ENCODE measurements around the gene SCAMP2. TPM values are rescaled to one million over a fixed set of nuclear protein-coding genes. Genes with fewer than 3 reads are reported as not detected.

Gene SCAMP2
- total and polyA plus RNA-seq, 10 of the 15 experiments (the other 5 are each of a cell fraction or from before 2014, with no cell fraction given) = 10.9 to 158 (median 99.6) TPM

- BruUV-seq (replicated peaks) = TSS peak; percentile 91
- under 1% methylated on average over 47 of the region's 47 CpGs for WGBS (ENCODE audit: insufficient coverage, insufficient replicate concordance, low lambda C conversion rate, missing lambda C conversion rate)
- intact Hi-C loops (cut with micrococcal nuclease; ENCODE audit: unreplicated experiment) (no loop called here), in situ Hi-C loops (cut with MboI) (no loop called here)
- ATAC-seq (peak; percentile 99), FAIRE-seq (peak; percentile 61), DNase-seq (ENCODE audit: low read depth, low spot score) (no peak)
- CTCF ChIA-PET = interaction anchor here (1.6 to 4.5 kb wide), 2 partner anchors 11 to 14 kb away, joined by 8 to 37 read pairs; no protein-coding TSS in a partner anchor
- Histone ChIP-seq H3K9ac (ENCODE audit: control insufficient read depth, insufficient read depth, low read length) (peak within 1 kb of the TSS; percentile 84), H3K27me3 (replicated peaks in 1 of 2; ENCODE audit: control insufficient read depth in 2 of 2, insufficient read depth in 2 of 2, low read length in 1 of 2) (no peaks in the 10 kb centered on the region), H3K36me3 (ENCODE audit: control insufficient read depth in 2 of 2, insufficient read depth in 2 of 2, low read length in 1 of 2) (peaks cover 0 to 6% of the 10 kb centered on the region in 2 experiments; a peak in 2 of 4 replicates), H4K20me1 (ENCODE audit: control insufficient read depth, insufficient read depth) (no peaks in the 10 kb centered on the region), H3K4me2 (ENCODE audit: control insufficient read depth, insufficient read depth) (peak within 1 kb of the TSS; percentile 85), H3K4me1 (ENCODE audit: control insufficient read depth, insufficient read depth, low read length) (peaks cover 25% of the 10 kb centered on the region), H3K27ac (ENCODE audit: control insufficient read depth, insufficient read depth) (peak within 1 kb of the TSS; percentile 66), H3K4me3 (peak within 1 kb of the TSS; percentile 83), H3K9me3 (replicated peaks; ENCODE audit: control insufficient read depth, insufficient read depth, low read length) (no peaks in the 10 kb centered on the region), H2AFZ (ENCODE audit: control insufficient read depth, low read depth, low read length) (peak within 1 kb of the TSS; percentile 96), H3K79me2 (ENCODE audit: control insufficient read depth, insufficient read depth, low read length) (peaks cover 12% of the 10 kb centered on the region)
- RAD21 ChIA-PET (ENCODE audit: unreplicated experiment) = interaction anchor here (1.0 to 1.8 kb wide), 3 partner anchors 10 to 119 kb away, joined by 3 to 5 read pairs (median 4); no protein-coding TSS in a partner anchor
- POLR2A ChIA-PET = interaction anchor here (0.6 to 1.9 kb wide), 4 partner anchors 9 to 1201 kb away, joined by 3 to 10 read pairs (median 6); no protein-coding TSS in a partner anchor
- SMC1A ChIA-PET (ENCODE audit: uncharacterized antibody, unreplicated experiment) = interaction anchor here (0.9 to 1.9 kb wide), 7 partner anchors 9 to 118 kb away, joined by 3 to 7 read pairs (median 5); partner anchors contain the start of gene FAM219B
- TF ChIP-seq ZBED1 (IDR thresholded peaks at IDR 0.05; ENCODE audit: borderline replicate concordance) (no peak), SP1 (IDR thresholded peaks at IDR 0.05; ENCODE audit: low read depth, low read length) (no peak), RAD51 (IDR thresholded peaks at IDR 0.05) (no peak), SUPT20H (IDR thresholded peaks at IDR 0.05; ENCODE audit: borderline replicate concordance, control insufficient read depth, low read depth, low read length) (no peak), PBX3 (IDR thresholded peaks at IDR 0.05; ENCODE audit: insufficient replicate concordance, low read depth, low read length) (no peak), CHD2 (IDR thresholded peaks at IDR 0.05; ENCODE audit: borderline replicate concordance, low read depth, low read length) (peak; percentile 66; the same call in 1 of the 2 replicates), RAD21 (IDR thresholded peaks at IDR 0.05; ENCODE audit: insufficient read depth, low read depth, low read length) (no peak), ZNF24 (IDR thresholded peaks at IDR 0.05) (no peak), SPI1 (IDR thresholded peaks at IDR 0.05; ENCODE audit: borderline replicate concordance, insufficient read depth, low read depth, low read length) (no peak), MYC (IDR thresholded peaks at IDR 0.05; ENCODE audit: insufficient read depth, insufficient read length, insufficient replicate concordance, low read length, severe bottlenecking) (peak; percentile 48), CREB1 (IDR thresholded peaks at IDR 0.05; ENCODE audit: low read depth) (peak; percentile 90), FOXK2 (IDR thresholded peaks at IDR 0.05) (no peak), ETV6 (conservative IDR thresholded peaks at IDR 0.05 in 1 of 2, IDR thresholded peaks at IDR 0.05 in 1 of 2; ENCODE audit: borderline replicate concordance in 1 of 2, low read depth in 1 of 2) (no peak), SMARCA5 (IDR thresholded peaks at IDR 0.05) (no peak), KAT2A (conservative IDR thresholded peaks at IDR 0.05; ENCODE audit: control insufficient read depth, low read depth, low read length) (no peak), LARP7 (IDR thresholded peaks at IDR 0.05) (peak; percentile 75; the same call in 1 of the 2 replicates), ATF7 (IDR thresholded peaks at IDR 0.05; ENCODE audit: low read depth) (peak; percentile 39; the same call in 1 of the 2 replicates), STAT3 (IDR thresholded peaks at IDR 0.05; ENCODE audit: low read depth, low read length) (no peak), NFYA (IDR thresholded peaks at IDR 0.05; ENCODE audit: borderline replicate concordance, low read depth, low read length) (no peak)
- TF ChIP-seq, protein P1, sequence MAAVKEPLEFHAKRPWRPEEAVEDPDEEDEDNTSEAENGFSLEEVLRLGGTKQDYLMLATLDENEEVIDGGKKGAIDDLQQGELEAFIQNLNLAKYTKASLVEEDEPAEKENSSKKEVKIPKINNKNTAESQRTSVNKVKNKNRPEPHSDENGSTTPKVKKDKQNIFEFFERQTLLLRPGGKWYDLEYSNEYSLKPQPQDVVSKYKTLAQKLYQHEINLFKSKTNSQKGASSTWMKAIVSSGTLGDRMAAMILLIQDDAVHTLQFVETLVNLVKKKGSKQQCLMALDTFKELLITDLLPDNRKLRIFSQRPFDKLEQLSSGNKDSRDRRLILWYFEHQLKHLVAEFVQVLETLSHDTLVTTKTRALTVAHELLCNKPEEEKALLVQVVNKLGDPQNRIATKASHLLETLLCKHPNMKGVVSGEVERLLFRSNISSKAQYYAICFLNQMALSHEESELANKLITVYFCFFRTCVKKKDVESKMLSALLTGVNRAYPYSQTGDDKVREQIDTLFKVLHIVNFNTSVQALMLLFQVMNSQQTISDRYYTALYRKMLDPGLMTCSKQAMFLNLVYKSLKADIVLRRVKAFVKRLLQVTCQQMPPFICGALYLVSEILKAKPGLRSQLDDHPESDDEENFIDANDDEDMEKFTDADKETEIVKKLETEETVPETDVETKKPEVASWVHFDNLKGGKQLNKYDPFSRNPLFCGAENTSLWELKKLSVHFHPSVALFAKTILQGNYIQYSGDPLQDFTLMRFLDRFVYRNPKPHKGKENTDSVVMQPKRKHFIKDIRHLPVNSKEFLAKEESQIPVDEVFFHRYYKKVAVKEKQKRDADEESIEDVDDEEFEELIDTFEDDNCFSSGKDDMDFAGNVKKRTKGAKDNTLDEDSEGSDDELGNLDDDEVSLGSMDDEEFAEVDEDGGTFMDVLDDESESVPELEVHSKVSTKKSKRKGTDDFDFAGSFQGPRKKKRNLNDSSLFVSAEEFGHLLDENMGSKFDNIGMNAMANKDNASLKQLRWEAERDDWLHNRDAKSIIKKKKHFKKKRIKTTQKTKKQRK (IDR thresholded peaks at IDR 0.05; ENCODE audit: low read depth, low read length) = no peak
These were observed 16.9 kb upstream of the SCAMP2 start, which contains the start of gene MPI for GRCh38 chr15:74889883-74890664. MPI (plus strand) TSS chr15:74890042; CDS start chr15:74890074, 32 bp downstream.
